Subcutaneous abdominal adipose tissue (tissue), 5 donors: Measurements from ENCODE around the gene TLX2.
"Not testable (repeated sequence)": the region's sequence is repeated elsewhere in the genome, so short reads cannot be mapped to it uniquely, and the experiment has no call there.

ENCODE experiments used
- H3K27ac ChIP-seq: one replicate; pipeline ENCODE4 v1.7.0; 2013; ENCODE audit warnings: low read depth, mild to moderate bottlenecking, inconsistent platforms, low read length, moderate library complexity
- H3K27me3 ChIP-seq, 5 donors: one replicate each; pipeline ENCODE4 v1.7.0; 2013; ENCODE audit warnings: low read length in 5 of 5, inconsistent platforms in 1 of 5; ENCODE audit not compliant: control insufficient read depth in 5 of 5, insufficient read depth in 4 of 5
- H3K36me3 ChIP-seq, 5 donors: one replicate each; pipeline ENCODE4 v1.7.0; 2013; ENCODE audit warnings: low read length in 5 of 5; ENCODE audit not compliant: control insufficient read depth in 5 of 5, insufficient read depth in 5 of 5
- H3K4me1 ChIP-seq, 5 donors: one replicate each; pipeline ENCODE4 v1.7.0; 2013; ENCODE audit warnings: low read length in 5 of 5, mild to moderate bottlenecking in 3 of 5, moderate library complexity in 1 of 5; ENCODE audit not compliant: control insufficient read depth in 5 of 5, insufficient read depth in 5 of 5
- H3K4me3 ChIP-seq, 5 donors: one replicate each; pipeline ENCODE4 v1.7.0; 2013; ENCODE audit warnings: low read length in 5 of 5, low read depth in 1 of 5
- H3K9ac ChIP-seq, 5 donors: one replicate each; pipeline ENCODE4 v1.7.0; 2013; ENCODE audit warnings: low read length in 5 of 5, mild to moderate bottlenecking in 4 of 5, moderate library complexity in 3 of 5
- H3K9me3 ChIP-seq, 5 donors: one replicate each; pipeline ENCODE4 v1.7.0; 2013; ENCODE audit warnings: low read length in 5 of 5; ENCODE audit not compliant: control insufficient read depth in 5 of 5
- donor health status: healthy.
- donor health status: healthy.
- donor health status: healthy.
- donor health status: healthy.
- donor health status: healthy.

The TLX2 gene

DNA sequence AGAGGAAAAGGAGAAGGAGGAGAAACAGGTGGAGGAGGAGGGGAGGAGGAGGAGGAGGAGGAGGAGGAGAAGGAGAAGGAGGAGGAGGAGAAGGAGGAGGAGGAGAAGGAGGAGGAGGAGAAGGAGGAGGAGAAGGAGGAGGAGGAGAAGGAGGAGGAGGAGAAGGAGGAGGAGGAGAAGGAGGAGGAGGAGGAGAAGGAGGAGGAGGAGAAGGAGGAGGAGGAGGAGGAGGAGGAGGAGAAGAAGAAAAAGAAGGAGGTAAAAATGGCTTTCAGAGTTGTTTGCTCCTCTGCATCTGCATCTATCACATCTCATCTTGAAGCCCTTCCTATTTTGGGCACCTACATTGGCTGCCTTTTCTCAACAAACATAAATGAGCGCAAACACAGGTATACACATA, 46.8 kb downstream of the TLX2 start:
- not testable (repeated sequence) for H3K27ac ChIP-seq, H3K27me3 ChIP-seq, H3K4me3 ChIP-seq, H3K9ac ChIP-seq, H3K9me3 ChIP-seq
- Histone ChIP-seq H3K36me3 (peaks cover 0 to 13% (median 9%) of the 10 kb centered on the region in 5 donors), H3K4me1 (peaks cover 0 to 28% (median 23%) of the 10 kb centered on the region in 5 donors)

DNA sequence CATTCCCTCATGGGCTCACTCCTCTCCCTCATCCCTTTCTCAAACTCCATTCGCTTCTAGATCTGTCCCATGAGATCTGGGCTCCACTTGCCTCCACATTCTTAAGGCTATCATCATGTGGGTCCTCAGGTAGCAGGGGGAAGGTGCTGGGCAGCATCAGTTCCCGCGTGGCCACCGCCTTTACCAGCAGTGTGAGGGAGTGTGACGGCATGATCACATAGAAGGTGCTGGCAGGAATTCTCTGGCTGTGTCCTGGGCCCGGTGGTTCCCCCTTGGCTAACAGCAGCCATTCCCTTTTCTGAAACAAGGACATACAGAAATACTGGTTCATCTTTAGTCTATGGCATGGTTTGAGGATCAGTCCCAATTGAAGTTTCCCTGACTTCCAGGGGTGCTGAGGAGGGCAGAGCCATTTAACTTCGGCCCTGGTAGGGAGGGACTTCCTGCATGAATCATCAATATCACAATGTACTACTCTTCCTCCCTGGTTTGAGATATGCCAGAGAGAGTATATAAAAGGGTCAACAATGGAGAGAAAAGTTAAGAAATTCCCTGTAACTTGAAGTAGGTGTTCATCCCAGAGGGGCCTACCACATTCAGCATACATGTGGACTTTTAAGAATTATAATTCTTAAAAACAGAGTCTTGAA, 48.0 kb downstream of the TLX2 start:
- Histone ChIP-seq H3K4me3 (no peak overlapping the region), H3K9ac (no peak overlapping the region), H3K36me3 (peaks cover 0 to 3% (median 0%) of the 10 kb centered on the region in 5 donors), H3K9me3 (no peaks in the 10 kb centered on the region), H3K27ac (no peak overlapping the region), H3K27me3 (peaks cover 0 to 2% (median 0%) of the 10 kb centered on the region in 5 donors), H3K4me1 (peaks cover 0 to 29% (median 25%) of the 10 kb centered on the region in 5 donors)

DNA sequence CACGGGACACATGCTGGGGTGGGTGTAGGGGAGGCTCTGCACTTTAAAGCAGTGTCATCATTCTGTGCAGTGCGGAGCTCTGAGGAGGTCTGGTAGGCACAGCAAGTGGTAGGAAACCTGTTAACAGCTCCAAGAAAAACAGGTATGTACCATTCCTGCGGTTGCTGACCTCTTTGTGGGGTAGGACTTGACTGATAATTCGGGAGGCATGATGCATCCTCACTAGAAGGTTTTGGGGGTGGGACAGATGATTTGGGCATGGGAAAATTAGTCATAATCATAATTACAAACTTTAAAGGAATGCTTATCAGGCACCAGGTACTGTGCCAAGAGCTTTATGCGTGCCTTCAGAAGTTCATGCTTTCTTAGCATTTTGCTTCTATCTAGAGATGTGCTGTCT, 50.0 kb downstream of the TLX2 start:
- H3K36me3 ChIP-seq = no peaks in the 10 kb centered on the region
- H3K4me1 ChIP-seq = peaks cover 5 to 33% (median 31%) of the 10 kb centered on the region in 5 donors
- no peak overlapping the region for H3K4me3 ChIP-seq
- no peak overlapping the region for H3K9ac ChIP-seq
- no peaks in the 10 kb centered on the region for H3K9me3 ChIP-seq
- peaks cover 0 to 2% (median 0%) of the 10 kb centered on the region in 5 donors for H3K27me3 ChIP-seq
- H3K27ac ChIP-seq = no peak overlapping the region

DNA sequence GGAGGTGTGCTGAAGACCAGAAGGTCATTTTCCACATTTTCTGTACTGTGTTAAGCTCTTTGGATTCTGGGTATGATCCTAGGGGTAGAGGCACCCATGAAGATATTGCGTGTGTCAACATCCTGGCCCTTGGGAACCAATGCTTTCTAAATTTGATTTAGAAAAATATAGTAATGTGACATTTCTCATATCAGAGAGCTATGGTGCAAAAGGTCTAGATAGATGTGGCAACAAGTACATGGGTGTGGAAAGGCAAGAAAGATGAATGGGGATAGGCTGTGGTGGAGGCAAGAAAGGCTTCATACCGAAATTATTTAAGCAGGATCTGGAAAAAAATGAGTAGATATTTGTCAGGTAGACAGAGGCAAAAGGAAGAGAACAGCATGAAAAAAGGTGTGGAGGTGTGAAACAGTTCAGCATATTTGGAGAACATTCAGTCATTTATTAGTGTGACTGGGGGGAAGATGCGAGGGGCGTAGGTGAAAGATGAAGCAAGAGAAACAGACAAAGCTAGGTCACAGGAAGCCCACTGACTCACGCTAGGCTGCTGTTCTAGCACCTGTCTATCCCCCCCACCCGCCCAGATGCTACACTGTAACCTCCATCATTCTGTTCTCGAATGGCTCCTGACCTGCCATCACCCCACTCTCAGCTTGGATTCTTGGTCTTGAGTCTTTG, 52.0 kb downstream of the TLX2 start:
- H3K27me3 ChIP-seq = peaks cover 0 to 2% (median 0%) of the 10 kb centered on the region in 5 donors
- no peaks in the 10 kb centered on the region for H3K36me3 ChIP-seq
- H3K9me3 ChIP-seq = no peaks in the 10 kb centered on the region
- peak overlapping the region; percentile 98 for H3K27ac ChIP-seq
- no peak overlapping the region for H3K9ac ChIP-seq
- H3K4me1 ChIP-seq = peaks cover 5 to 32% (median 27%) of the 10 kb centered on the region in 5 donors
- H3K4me3 ChIP-seq = no peak overlapping the region

DNA sequence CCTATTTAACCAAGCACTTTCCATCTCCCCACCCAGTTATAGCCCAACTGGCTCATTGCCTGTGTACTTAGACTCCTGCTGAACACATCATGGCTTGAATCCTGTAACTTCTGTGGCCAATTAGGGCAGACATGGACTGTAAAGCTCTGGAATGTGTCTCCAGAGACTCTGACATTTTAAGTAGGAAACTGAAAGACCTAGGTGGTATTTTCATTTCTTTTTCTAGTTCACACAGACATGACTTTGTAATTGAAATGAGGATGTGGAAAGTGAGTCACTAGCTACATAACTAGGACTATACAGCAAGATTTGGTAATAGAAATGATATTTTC, 52.5 kb downstream of the TLX2 start:
- Histone ChIP-seq H3K27ac (peak overlapping the region; percentile 98), H3K27me3 (peaks cover 0 to 2% (median 0%) of the 10 kb centered on the region in 5 donors), H3K9me3 (no peaks in the 10 kb centered on the region), H3K4me1 (peaks cover 5 to 32% (median 27%) of the 10 kb centered on the region in 5 donors), H3K4me3 (no peak overlapping the region), H3K9ac (peak overlapping the region in 1 of 5 donors; percentile 79), H3K36me3 (no peaks in the 10 kb centered on the region)
